IPS DF 19.7 (cell line): ENCODE measurements around the gene SMG6.
A peak's percentile ranks its signal among the peaks of the same experiment; 100 is the strongest.

ENCODE experiments used
- DNase-seq: peaks from one replicate; pipeline ENCODE4 v3.0.0-alpha.2; 2013; ENCODE audit warnings: low read depth, low spot score

SMG6 gene

GRCh38 chr17:2235265-2235664, 68.3 kb downstream of the SMG6 start:
- no peak for DNase-seq

- no peak for DNase-seq
Measured at GRCh38 chr17:2233441-2233947, 70.1 kb downstream of the SMG6 start.

- DNase-seq, result no peak
Measured at GRCh38 chr17:2232244-2232638, 71.3 kb downstream of the SMG6 start.

- no peak for DNase-seq
Measured at GRCh38 chr17:2230877-2231276, 72.7 kb downstream of the SMG6 start.

GRCh38 chr17:2227025-2227699, 76.4 kb downstream of the SMG6 start:
- DNase-seq, result no peak

- no peak for DNase-seq
Measured at GRCh38 chr17:2223617-2223927, 80.0 kb downstream of the SMG6 start.

- no peak for DNase-seq
Measured at GRCh38 chr17:2222901-2223616, 80.5 kb downstream of the SMG6 start.

GRCh38 chr17:2222301-2222700, 81.3 kb downstream of the SMG6 start:
- no peak for DNase-seq

GRCh38 chr17:2218426-2218825, 85.2 kb downstream of the SMG6 start:
- DNase-seq, result no peak

- DNase-seq, result peak; percentile 56
Measured at GRCh38 chr17:2215616-2216364, 87.8 kb downstream of the SMG6 start.

GRCh38 chr17:2214929-2215615, 88.5 kb downstream of the SMG6 start:
- DNase-seq, result no peak

GRCh38 chr17:2214047-2214928, 89.3 kb downstream of the SMG6 start:
- no peak for DNase-seq

- no peak for DNase-seq
Measured at GRCh38 chr17:2213291-2213960, 90.2 kb downstream of the SMG6 start.

GRCh38 chr17:2212400-2212981, 91.1 kb downstream of the SMG6 start:
- no peak for DNase-seq

- no peak for DNase-seq
Measured at GRCh38 chr17:2211661-2212399, 91.8 kb downstream of the SMG6 start.

- DNase-seq, result no peak
Measured at GRCh38 chr17:2210726-2211125, 92.9 kb downstream of the SMG6 start.

GRCh38 chr17:2207815-2208515, 95.6 kb downstream of the SMG6 start:
- no peak for DNase-seq

GRCh38 chr17:2204393-2204792, 99.2 kb downstream of the SMG6 start:
- no peak for DNase-seq

- no peak for DNase-seq
Measured at GRCh38 chr17:2203818-2204217, 99.8 kb downstream of the SMG6 start.
